HTERT RPE-1 (cell line): ENCODE results near the gene ANKLE1.

Experiments
- in situ Hi-C: fragments of 300-500 bp; cut with MboI; formaldehyde crosslinking; loops from 4 replicates; pipeline ENCODE4 v1.14.3; 2020; ENCODE audit warnings: low sequenced_read_pairs

The ANKLE1 gene

DNA sequence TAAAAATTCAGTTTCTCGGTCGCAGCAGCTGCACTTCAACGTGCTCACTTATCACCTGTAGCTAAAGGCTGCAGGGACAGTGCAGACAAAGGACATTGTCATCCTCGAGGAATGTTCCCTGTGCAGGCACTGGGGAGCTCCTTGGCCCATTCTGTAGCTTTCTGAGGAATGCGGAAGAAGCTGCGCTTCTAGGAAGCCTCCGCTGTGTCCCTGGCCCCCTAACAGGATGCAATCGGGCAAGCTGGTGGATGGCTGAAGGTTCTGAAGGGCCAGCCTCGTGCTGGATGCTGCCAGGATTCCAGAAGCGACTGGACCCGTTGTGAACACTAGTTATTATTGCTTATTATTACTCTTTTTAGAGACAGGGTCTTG, 44.9 kb downstream of the ANKLE1 start:
- in situ Hi-C loops, result no loop called here

- in situ Hi-C loops, result no loop called here
These were observed 45.5 kb downstream of the ANKLE1 start for GRCh38 chr19:17327068-17327653.

DNA sequence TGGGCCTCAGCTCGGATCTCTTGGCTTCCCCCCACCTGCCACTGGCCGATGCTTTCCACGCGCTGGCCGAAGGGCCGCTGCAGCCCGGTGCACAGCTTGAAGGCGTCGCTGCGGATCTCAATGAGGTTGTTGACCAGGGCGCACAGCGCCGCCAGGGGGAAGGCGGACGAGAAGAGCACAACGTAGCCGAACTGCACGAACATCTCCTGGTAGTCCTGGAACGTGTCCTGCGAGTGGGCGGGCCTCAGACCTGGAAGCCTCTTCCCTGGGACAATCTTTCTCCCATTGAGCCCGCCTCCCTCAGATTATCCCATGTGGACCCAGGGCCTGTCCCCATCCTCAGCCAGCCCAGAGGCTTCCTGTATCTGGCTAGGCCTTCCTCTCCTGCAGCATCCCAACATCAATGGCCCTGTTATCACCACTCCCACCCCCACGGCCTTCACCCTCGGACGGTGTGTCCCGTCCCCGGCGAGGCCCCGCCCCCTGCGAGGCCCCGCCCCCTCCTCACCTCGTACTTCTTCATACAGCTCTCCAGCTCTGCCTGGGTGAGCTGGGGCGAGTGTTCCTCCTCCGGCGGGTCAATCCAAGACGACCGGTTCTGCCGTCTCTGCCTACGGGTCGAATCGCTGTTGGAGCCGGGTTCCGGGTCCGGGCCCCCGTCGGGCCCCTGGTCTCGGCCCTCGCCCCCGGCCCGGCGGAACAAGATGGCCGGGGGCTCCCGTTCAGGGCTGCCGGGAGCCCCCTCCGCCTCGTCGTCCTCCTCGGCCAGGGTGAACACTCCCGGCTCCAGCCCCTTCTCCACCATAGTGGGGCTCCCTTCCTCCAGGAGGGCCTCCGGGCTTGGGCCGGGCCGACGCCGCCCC, 46.2 kb downstream of the ANKLE1 start:
- in situ Hi-C loops, result no loop called here

DNA sequence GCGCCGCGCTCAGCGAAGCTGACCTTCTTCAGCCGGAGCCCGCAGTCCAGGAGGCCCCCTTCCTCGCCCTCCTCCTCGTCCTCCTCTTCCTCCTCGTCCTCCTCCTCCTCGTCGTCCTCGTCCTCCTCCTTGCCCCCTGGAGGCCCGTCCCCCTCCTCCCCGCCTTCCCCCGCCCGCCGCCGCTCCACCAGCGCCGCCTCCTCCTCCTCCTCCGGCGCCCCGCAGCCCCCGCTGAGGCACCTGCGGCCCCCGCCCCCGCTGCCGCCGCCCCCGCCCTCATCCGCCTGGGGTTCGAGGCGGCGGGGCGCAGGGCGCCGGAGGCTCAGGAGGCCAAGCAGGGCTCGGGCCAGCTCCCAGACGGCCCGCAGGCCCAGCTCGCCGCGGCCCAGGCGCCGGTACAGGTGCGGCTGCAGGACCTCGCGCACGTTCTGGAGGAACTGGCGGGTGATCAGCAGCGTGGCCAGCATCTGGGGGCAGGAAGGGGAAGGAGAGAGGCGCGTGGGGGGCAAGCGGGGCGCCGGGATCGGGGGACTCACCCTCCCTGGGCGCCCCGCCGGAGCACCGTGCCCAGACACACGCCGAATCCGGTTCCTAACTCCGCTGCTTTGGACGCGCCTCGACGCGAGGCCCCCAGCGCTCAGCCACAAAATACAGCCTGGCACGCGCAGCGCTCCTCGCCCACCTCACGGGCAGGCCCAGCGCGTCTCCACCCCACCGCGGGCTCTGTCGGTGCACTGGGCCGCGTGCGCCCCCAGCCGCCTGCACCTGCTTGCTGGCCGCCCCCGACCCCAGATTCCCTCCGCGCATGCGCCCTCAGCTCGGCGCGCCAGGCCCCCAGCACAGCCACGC, 47.0 kb downstream of the ANKLE1 start:
- in situ Hi-C loops, result no loop called here

GRCh38 chr19:17329366-17330261, 47.9 kb downstream of the ANKLE1 start:
- in situ Hi-C loops, result no loop called here

GRCh38 chr19:17330262-17331044, 48.8 kb downstream of the ANKLE1 start:
- in situ Hi-C loops, result no loop called here

DNA sequence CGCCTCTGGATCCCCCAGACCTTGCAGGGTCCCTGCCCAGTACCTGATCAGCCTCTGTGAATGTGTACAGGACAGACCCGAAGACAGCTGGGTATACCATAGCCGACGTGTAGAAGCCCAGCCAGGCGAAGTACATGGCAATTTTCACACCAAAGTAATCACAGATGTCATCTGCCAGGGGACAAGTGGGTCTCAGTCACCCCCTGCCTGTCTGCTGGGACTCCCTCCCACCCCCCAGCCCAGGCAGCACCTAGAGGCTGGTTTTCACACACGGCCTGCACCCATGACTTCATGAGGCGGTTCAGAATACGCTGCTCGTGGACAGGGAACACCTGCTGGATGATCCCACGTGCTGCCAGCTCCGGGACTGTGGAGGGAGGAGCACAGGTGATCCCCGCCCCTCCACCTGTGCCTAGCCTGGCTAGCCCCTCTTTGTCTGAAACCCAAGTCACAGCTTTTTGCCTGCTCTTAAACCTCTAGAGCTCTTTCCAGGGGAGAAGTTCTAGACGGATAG, 49.4 kb downstream of the ANKLE1 start:
- in situ Hi-C loops, result no loop called here

- in situ Hi-C loops, result no loop called here
These were observed 50.6 kb downstream of the ANKLE1 start for GRCh38 chr19:17332360-17332676.

- in situ Hi-C loops, result no loop called here
These were observed 51.2 kb downstream of the ANKLE1 start for GRCh38 chr19:17332677-17333581.

DNA sequence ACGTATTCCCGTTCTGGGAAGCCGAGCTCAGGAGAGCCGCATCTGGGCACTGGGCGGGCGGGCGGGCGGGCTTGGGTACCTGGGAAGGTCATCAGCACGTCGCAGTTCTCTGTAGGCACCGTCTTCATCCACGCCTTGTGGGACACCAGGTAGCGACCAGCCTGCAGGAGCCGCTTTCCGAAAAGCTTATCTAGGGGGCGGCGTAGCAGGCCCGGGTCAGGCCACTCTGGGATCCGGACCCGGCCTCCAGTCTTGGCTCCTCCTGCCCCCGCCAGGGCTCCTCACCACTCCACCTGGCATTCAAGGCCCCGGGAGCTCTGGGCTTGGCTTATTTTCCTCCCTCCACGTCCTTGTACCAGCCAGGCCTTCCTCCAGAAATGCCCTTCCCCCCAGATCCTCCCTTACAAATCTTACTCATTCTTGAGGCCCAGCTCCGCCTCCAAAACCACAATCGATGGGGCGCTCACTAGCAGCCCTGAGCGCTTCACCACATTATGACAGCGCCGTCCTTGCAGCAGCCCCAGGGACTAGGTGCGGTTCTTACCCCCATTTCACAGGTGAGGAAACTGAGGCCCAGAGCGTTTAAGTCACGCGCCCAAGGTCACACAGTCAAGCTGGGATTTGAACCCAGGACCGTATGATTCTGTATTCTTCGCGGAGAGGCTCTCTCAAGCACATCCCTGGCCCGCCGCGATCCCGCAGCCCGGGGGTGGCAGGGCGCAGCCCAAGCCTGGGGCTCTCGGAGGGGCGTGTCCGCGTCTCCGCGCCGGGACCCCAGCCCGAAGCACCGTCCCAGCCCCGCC, 52.1 kb downstream of the ANKLE1 start:
- in situ Hi-C loops, result no loop called here

DNA sequence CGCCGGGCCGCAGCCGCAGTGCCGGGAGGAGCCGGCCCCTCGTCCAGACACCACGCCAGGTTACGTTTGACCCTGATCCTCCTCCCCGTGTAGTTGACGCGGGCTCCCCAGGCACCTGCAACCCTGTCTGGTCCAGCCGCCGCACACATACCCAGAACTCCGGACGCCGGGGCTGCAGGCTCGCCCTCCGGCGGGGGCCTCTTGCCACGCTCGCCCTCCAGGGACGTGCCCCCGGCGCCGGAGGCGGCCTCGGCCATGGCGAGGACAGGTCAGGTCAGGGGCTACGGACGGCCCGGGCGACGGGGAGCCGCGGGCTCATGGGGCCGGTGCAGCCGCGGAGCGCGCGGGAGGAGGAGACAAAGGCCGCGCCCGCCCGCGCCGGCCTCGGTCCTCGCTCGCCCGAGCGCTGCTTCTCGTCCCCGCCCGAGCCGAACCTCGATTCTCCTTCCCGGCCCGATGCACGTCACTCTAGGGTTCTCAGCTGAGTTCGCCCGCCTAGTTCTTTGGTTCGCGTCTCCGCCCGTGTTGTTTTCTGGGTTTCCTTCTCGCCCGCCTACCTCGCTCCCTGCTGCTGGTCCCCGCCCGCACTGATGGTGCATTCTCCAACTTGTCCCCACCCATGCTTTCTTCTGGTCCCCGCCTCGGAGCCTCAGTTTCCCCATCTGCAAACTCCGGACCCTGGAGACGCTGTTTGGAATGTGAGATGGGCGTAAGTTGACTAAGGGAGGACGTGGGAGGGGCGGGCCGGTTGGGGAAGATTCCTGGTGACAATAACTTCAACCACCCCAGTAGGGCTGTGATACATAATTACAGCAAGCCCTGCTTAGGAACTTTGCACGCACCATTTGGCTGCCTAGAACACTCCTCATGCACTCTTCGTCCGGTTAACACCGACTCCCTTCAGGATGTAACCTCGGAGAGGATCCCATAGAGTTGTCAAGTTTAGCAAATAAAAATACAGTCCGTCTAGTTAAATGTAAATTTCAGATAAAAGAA, 53.0 kb downstream of the ANKLE1 start, which contains the start of gene ANO8:
ANO8 (minus strand) TSS at position 442 of the 996 bp plus-strand sequence; CDS start at position 257, 185 bp downstream.
- in situ Hi-C loops, result no loop called here

- in situ Hi-C loops, result no loop called here
These were observed 53.9 kb downstream of the ANKLE1 start for GRCh38 chr19:17335575-17335974.
